Measurements from ENCODE around the gene TXNL4B. TPM values are rescaled to one million over a fixed set of nuclear protein-coding genes. Genes with fewer than 3 reads are reported as not detected.

TXNL4B gene
- total RNA-seq, 1 experiment from 2014 or later = 9.9 TPM

DNA sequence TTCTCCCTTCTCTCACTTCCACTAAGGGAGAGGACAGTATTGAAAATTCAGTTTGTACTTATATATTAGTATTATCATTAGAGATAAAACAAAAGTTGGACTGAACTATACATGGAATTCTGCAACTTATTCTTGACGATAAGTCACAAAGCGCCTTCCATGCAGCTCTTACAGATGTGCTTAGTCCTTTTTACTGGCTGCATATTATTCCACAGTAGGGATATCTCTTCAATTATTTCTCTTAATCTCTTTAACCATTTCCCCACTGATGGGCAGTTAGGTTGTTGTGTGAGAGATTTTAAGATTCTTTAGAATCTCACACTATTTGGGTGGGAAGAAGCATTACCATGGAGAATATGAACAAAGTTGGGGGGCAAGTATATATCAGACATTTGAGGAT, 46.5 kb upstream of the TXNL4B start:
- no peak overlapping the region for H3K4me2 ChIP-seq (ENCODE audit: insufficient read depth, insufficient read length, low read length)
- no peaks in the 10 kb centered on the region for H3K27me3 ChIP-seq (ENCODE audit: insufficient read depth, low read length)
- H3K27ac Mint-ChIP-seq = no peak overlapping the region
- no peak overlapping the region for H2BK120ac ChIP-seq (ENCODE audit: low read depth, low read length, poor library complexity, severe bottlenecking)
- no peak overlapping the region for H3K23ac ChIP-seq (ENCODE audit: insufficient read length, low read depth, low read length)
- H3T11ph ChIP-seq (ENCODE audit: low read length) = no peak overlapping the region
- H4K91ac ChIP-seq (ENCODE audit: insufficient read length, low read depth, low read length) = no peak overlapping the region
- H3K79me1 ChIP-seq (ENCODE audit: insufficient read depth, low read depth, low read length, poor library complexity, severe bottlenecking) = no peaks in the 10 kb centered on the region
- no peaks in the 10 kb centered on the region for H4K20me1 ChIP-seq (ENCODE audit: control insufficient read depth, insufficient read depth, insufficient read length)
- H3K4me1 Mint-ChIP-seq = peaks cover 3 to 6% of the 10 kb centered on the region in 2 experiments; a peak in 1 of 4 replicates
- H2BK20ac ChIP-seq (ENCODE audit: low read depth, low read length, poor library complexity, severe bottlenecking) = no peak overlapping the region
- H4K8ac ChIP-seq (replicated peaks; ENCODE audit: insufficient read length, low read depth, low read length) = no peak overlapping the region
- H3K4ac ChIP-seq (ENCODE audit: low read depth, low read length) = no peak overlapping the region
- TF ChIP-seq CTCF (conservative IDR thresholded peaks at IDR 0.05) = no peak
- H2AFZ ChIP-seq (ENCODE audit: low read length) = no peak overlapping the region
- no CpG with 5 or more reads among the region's 2 CpGs for WGBS (ENCODE audit: extremely low coverage, insufficient read length, low lambda C conversion rate)
- H3K79me2 ChIP-seq (ENCODE audit: insufficient read depth, low read length) = no peaks in the 10 kb centered on the region
- no peak overlapping the region for H3K56ac ChIP-seq (ENCODE audit: insufficient read length, low read depth, low read length)
- H3K27me3 Mint-ChIP-seq (ENCODE audit: low read depth) = peaks cover under 1% of the 10 kb centered on the region; the same call in 1 of the 2 replicates
- H3K14ac ChIP-seq (ENCODE audit: insufficient read depth, low read length) = no peak overlapping the region
- no peak overlapping the region for H2BK15ac ChIP-seq (ENCODE audit: low read depth, low read length)
- H4K5ac ChIP-seq (ENCODE audit: insufficient read length, low read depth, low read length) = no peak overlapping the region
- no peak overlapping the region for H3K4me3 Mint-ChIP-seq
- no peak overlapping the region for H2AK5ac ChIP-seq (ENCODE audit: insufficient read length, low read length)
- no peaks in the 10 kb centered on the region for H3K36me3 Mint-ChIP-seq (ENCODE audit: insufficient read depth in 1 of 3, low read depth in 3 of 3)
- H3K27ac ChIP-seq (ENCODE audit: insufficient read length, low read depth, low read length) = no peak overlapping the region
- H3K23me2 ChIP-seq (ENCODE audit: insufficient read length, low read depth, low read length, poor library complexity, severe bottlenecking) = no peaks in the 10 kb centered on the region
- H2BK12ac ChIP-seq (ENCODE audit: insufficient read length, low read depth, low read length) = no peak overlapping the region
- no peak overlapping the region for H3K9ac ChIP-seq (ENCODE audit: extremely low read depth, insufficient read length, low read length)
- H3K9me3 Mint-ChIP-seq = no peaks in the 10 kb centered on the region
- H2BK5ac ChIP-seq (ENCODE audit: insufficient read length, low read length) = no peak overlapping the region
- H3K9me3 ChIP-seq (ENCODE audit: control insufficient read depth, low read depth, low read length) = no peaks in the 10 kb centered on the region
- DNase-seq = no peak
- no peak overlapping the region for H3K18ac ChIP-seq (ENCODE audit: insufficient read length, low read depth, low read length)
- H3K4me1 ChIP-seq (ENCODE audit: insufficient read depth, low read length) = no peaks in the 10 kb centered on the region

Measured in H9 (cell line).